Adrenal gland (tissue), 5 donors: Measurements from ENCODE around the gene CRIP3.

Experiments used
- POLR2A ChIP-seq, 2 donors: fragments of 450-650 bp; IDR thresholded peaks; one replicate each; pipeline ENCODE4 v1.6.1; 2017; ENCODE audit warnings: antibody characterized with exemption in 2 of 2, mild to moderate bottlenecking in 2 of 2, moderate library complexity in 1 of 2
- TF ChIP-seq, protein P1 (sequence below), 6 experiments: fragments of 450-650 bp in 4 of 6; fragments of 200-600 bp in 2 of 6; sonication (generic) in 1 of 6; IDR thresholded peaks; 1 replicate in 5 of 6; 2 replicates in 1 of 6; pipeline versions ENCODE4 v1.5.1 to v1.8.0; 2016 to 2021; ENCODE audit warnings: antibody characterized with exemption in 6 of 6, mild to moderate bottlenecking in 2 of 6, moderate library complexity in 1 of 6
- donor health status: DM: no; HTN: no; CAD: no.

DNA sequence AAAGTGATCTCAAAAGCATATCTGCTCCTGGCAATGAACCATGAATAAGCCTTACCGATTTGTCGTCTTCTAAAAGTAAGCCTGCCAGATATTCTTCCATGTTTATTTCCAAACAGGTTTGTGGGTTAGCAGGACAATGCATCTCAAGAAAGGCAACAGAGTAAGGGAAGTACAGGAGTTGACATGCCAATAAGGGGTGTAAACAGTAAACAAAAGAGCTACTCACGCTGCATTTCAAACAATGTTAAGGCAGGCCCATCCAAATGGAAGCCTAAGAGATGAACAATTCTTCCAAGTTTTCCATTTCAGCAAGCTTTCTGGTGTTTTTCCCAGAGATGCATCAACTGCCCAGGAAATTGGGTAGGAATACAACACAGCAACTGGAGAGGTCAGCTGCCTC, 27.8 kb upstream of the CRIP3 start:
- TF ChIP-seq, protein P1, sequence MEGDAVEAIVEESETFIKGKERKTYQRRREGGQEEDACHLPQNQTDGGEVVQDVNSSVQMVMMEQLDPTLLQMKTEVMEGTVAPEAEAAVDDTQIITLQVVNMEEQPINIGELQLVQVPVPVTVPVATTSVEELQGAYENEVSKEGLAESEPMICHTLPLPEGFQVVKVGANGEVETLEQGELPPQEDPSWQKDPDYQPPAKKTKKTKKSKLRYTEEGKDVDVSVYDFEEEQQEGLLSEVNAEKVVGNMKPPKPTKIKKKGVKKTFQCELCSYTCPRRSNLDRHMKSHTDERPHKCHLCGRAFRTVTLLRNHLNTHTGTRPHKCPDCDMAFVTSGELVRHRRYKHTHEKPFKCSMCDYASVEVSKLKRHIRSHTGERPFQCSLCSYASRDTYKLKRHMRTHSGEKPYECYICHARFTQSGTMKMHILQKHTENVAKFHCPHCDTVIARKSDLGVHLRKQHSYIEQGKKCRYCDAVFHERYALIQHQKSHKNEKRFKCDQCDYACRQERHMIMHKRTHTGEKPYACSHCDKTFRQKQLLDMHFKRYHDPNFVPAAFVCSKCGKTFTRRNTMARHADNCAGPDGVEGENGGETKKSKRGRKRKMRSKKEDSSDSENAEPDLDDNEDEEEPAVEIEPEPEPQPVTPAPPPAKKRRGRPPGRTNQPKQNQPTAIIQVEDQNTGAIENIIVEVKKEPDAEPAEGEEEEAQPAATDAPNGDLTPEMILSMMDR (IDR thresholded peaks at IDR 0.05), result no peak
- no peak for TF ChIP-seq POLR2A (IDR thresholded peaks at IDR 0.05)
